ENCODE results near the gene SEPTIN8.

DNA sequence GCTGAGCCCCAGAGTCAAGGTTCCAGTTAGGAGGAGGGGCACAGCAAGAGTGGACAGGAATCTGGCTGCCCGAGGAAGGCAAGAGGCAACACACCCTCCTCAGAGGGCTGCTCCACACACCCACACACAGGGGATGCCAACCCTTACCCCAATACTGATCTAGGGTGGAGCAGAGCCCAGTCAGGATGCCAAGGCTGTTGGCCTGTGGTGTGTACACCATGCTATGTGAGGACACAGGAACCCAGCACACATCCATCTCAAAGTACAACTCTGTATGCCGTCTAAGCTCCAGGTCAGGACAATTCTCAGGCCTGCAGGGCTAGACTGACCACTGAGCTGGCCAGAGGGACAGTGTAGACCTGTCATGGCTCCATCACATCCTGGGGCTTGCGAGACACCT lies 2.6 kb downstream of the SEPTIN8 start:
- TF ChIP-seq, protein P1, sequence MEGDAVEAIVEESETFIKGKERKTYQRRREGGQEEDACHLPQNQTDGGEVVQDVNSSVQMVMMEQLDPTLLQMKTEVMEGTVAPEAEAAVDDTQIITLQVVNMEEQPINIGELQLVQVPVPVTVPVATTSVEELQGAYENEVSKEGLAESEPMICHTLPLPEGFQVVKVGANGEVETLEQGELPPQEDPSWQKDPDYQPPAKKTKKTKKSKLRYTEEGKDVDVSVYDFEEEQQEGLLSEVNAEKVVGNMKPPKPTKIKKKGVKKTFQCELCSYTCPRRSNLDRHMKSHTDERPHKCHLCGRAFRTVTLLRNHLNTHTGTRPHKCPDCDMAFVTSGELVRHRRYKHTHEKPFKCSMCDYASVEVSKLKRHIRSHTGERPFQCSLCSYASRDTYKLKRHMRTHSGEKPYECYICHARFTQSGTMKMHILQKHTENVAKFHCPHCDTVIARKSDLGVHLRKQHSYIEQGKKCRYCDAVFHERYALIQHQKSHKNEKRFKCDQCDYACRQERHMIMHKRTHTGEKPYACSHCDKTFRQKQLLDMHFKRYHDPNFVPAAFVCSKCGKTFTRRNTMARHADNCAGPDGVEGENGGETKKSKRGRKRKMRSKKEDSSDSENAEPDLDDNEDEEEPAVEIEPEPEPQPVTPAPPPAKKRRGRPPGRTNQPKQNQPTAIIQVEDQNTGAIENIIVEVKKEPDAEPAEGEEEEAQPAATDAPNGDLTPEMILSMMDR (IDR thresholded peaks at IDR 0.05): no peak
- TF ChIP-seq POLR2A (IDR thresholded peaks at IDR 0.05): no peak
